GM12878 (cell line): Measurements from ENCODE around the gene MAGEA6. TPM values are rescaled to one million over a fixed set of nuclear protein-coding genes. Genes with fewer than 3 reads are reported as not detected.
"Not testable (repeated sequence)": the region's sequence is repeated elsewhere in the genome, so short reads cannot be mapped to it uniquely, and the experiment has no call there.

ENCODE experiments used
- ATAC-seq: fragments of 200-7000 bp; cut with Tn5 transposase; 3 replicates; pipeline ENCODE4 v1.9.1; 2020; ENCODE audit warnings: mild to moderate bottlenecking, moderate library complexity
- BruUV-seq: library from RNA; stranded (reverse); fragments of 400-500 nt; replicated peaks from 2 replicates; lab custom pipeline; 2021; lab: Mats Ljungman, UMichigan
- CTCF ChIA-PET: fragments of 300-600 bp; sonication (Branson Sonifier 250); formaldehyde crosslinking; extraction: SDS; loops from one replicate; lab custom pipeline; 2021; ENCODE audit warnings: inconsistent platforms; lab: Yijun Ruan, JAX
- POLR2A ChIA-PET: fragments of 350-600 bp; formaldehyde crosslinking; extraction: SDS; loops from one replicate; lab custom pipeline; 2021; ENCODE audit warnings: inconsistent platforms; lab: Charles Lee
- RAD21 ChIA-PET: fragments of 300-600 bp; sonication (Branson Sonifier 250); formaldehyde crosslinking; loops from one replicate; lab custom pipeline; 2023; ENCODE audit warnings: antibody characterized with exemption; ENCODE audit not compliant: unreplicated experiment; lab: Charles Lee
- SMC1A ChIA-PET: fragments of 300-600 bp; sonication (Branson Sonifier 250); formaldehyde crosslinking; loops from one replicate; lab custom pipeline; 2023; ENCODE audit not compliant: unreplicated experiment, uncharacterized antibody; lab: Charles Lee
- DNase-seq: peaks from one replicate; pipeline ENCODE4 v3.0.0-alpha.2; 2011; ENCODE audit warnings: low read depth, low spot score
- FAIRE-seq: peaks from 3 replicates; lab custom pipeline; 2011; peaks lifted over from hg19 to GRCh38; lab: Jason Lieb, UNC
- H2AFZ ChIP-seq: 2 replicates; pipeline ENCODE4 v1.6.0; 2011; ENCODE audit warnings: low read depth, low read length, control low read depth; ENCODE audit not compliant: control insufficient read depth
- H3K27ac ChIP-seq: 2 replicates; pipeline ENCODE4 v1.5.1; 2011; ENCODE audit warnings: control low read depth; ENCODE audit not compliant: control insufficient read depth, insufficient read depth
- H3K27me3 ChIP-seq, 2 experiments: replicated peaks in 1 of 2; 2 replicates each; pipeline versions ENCODE4 v1.6.0 to v1.6.1; 2011; ENCODE audit warnings: low read length in 1 of 2; ENCODE audit not compliant: control insufficient read depth in 2 of 2, insufficient read depth in 2 of 2
- H3K36me3 ChIP-seq, 2 experiments: 2 replicates each; pipeline ENCODE4 v1.5.1; 2011; ENCODE audit warnings: low read length in 1 of 2; ENCODE audit not compliant: control insufficient read depth in 2 of 2, insufficient read depth in 2 of 2
- H3K4me1 ChIP-seq: 2 replicates; pipeline ENCODE4 v1.6.1; 2011; ENCODE audit warnings: mild to moderate bottlenecking, low read length, moderate library complexity, mixed read lengths; ENCODE audit not compliant: control insufficient read depth, insufficient read depth
- H3K4me2 ChIP-seq: 2 replicates; pipeline ENCODE4 v1.6.0; 2011; ENCODE audit warnings: control low read depth; ENCODE audit not compliant: control insufficient read depth, insufficient read depth
- H3K4me3 ChIP-seq: fragments of 200-600 bp; sonication (generic); 2 replicates; pipeline ENCODE4 v1.5.1; 2016
- H3K79me2 ChIP-seq: 2 replicates; pipeline ENCODE4 v1.6.0; 2011; ENCODE audit warnings: low read length; ENCODE audit not compliant: control insufficient read depth, insufficient read depth
- H3K9ac ChIP-seq: 2 replicates; pipeline ENCODE4 v1.8.0; 2011; ENCODE audit warnings: low read length, control low read depth, mixed read lengths; ENCODE audit not compliant: control insufficient read depth, insufficient read depth
- H3K9me3 ChIP-seq: replicated peaks from 3 replicates; pipeline ENCODE4 v1.5.1; 2011; ENCODE audit warnings: mild to moderate bottlenecking, low read length; ENCODE audit not compliant: control insufficient read depth, insufficient read depth
- H4K20me1 ChIP-seq: 2 replicates; pipeline ENCODE4 v1.6.0; 2011; ENCODE audit not compliant: control insufficient read depth, insufficient read depth
- WGBS: methylation state at CpG from one replicate; pipeline ENCODE4 v1.1.6; 2016; ENCODE audit warnings: low lambda C conversion rate; ENCODE audit not compliant: insufficient replicate concordance, insufficient coverage; ENCODE audit errors: missing lambda C conversion rate; 5-methylcytosine and 5-hydroxymethylcytosine counted together
- in situ Hi-C: fragments of 300-500 bp; cut with MboI; formaldehyde crosslinking; loops from 9 replicates; pipeline ENCODE4 v1.14.3; 2018; ENCODE audit warnings: mixed read lengths
- intact Hi-C: fragments of 100-400 bp; cut with micrococcal nuclease; formaldehyde crosslinking; loops from one replicate; pipeline ENCODE4 v1.14.2; 2022; ENCODE audit not compliant: unreplicated experiment
- polyA plus RNA-seq, 11 experiments: library from polyadenylated mRNA; depleted of rRNA in 4 of 11; unstranded in 6 of 11; stranded (reverse) in 5 of 11; fragments of >200 nt; fragmentation: Nextera tagmentation in 4 of 11; fragmentation: Illumina TruSeq in 1 of 11; extraction: Ambion mirVana in 4 of 11; extraction: Trizol in 1 of 11; gene quantifications; 1 replicate in 1 of 11; 2 replicates in 10 of 11; pipeline versions ENCODE4 v1.2.1 to v1.2.3, GENCODE V29; 2011 to 2016; ENCODE audit warnings: inconsistent platforms in 2 of 11, missing spikeins in 2 of 11, low read depth in 1 of 11
- total RNA-seq, 4 experiments: library from RNA; depleted of rRNA in 3 of 4; stranded (reverse); fragments of >200 nt in 3 of 4; fragmentation: Illumina TruSeq in 1 of 4; extraction: Trizol in 1 of 4; gene quantifications; 2 replicates each; pipeline versions ENCODE4 v1.2.1 to v1.2.3, GENCODE V29; 2013 to 2021

MAGEA6 gene
- total and polyA plus RNA-seq, 10 of the 15 experiments (the other 5 are each of a cell fraction or from before 2014, with no cell fraction given), result 0.38 to 2.7 TPM; not detected in 8

DNA sequence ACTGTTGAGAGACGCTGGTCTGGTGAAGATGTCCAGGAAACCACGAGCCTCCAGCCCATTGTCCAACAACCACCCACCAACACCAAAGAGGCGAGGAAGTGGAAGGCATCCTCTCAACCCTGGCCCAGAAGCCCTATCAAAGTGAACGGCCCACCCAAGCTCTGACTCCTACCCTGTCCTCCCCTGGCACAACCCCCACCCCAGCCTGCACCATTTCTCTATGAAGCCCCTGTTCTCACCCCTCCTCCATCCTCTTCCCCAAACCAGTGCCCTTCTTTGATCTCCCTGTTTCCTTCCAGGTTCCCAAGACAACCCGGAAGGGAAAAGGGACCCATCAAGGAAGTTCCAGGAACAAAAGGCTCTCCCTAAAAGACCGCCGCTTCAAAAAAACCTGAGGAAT, 9.9 kb downstream of the MAGEA6 start:
- H4K20me1 ChIP-seq, SMC1A ChIA-PET, FAIRE-seq, H3K9ac ChIP-seq, H3K79me2 ChIP-seq, H3K27me3 ChIP-seq, H3K4me2 ChIP-seq, CTCF ChIA-PET, intact Hi-C loops, H3K4me1 ChIP-seq, H3K9me3 ChIP-seq, BruUV-seq, DNase-seq, H2AFZ ChIP-seq, RAD21 ChIA-PET, H3K4me3 ChIP-seq, POLR2A ChIA-PET, ATAC-seq, H3K27ac ChIP-seq, H3K36me3 ChIP-seq: not testable (repeated sequence)
- WGBS, result 28% methylated on average over 3 of the region's 7 CpGs
- in situ Hi-C loops, result loop anchor here (25.0 kb wide), 1 partner anchor 97 kb away; no protein-coding TSS in a partner anchor

- SMC1A ChIA-PET, H3K36me3 ChIP-seq, FAIRE-seq, H3K4me2 ChIP-seq, H3K79me2 ChIP-seq, CTCF ChIA-PET, DNase-seq, H3K4me1 ChIP-seq, POLR2A ChIA-PET, H3K4me3 ChIP-seq, BruUV-seq, H3K9me3 ChIP-seq, H3K9ac ChIP-seq, H3K27me3 ChIP-seq, RAD21 ChIA-PET, intact Hi-C loops, H4K20me1 ChIP-seq, H3K27ac ChIP-seq, H2AFZ ChIP-seq, ATAC-seq: not testable (repeated sequence)
- WGBS, result no CpG with 5 or more reads among the region's 2 CpGs
- in situ Hi-C loops, result loop anchor here (25.0 kb wide), 1 partner anchor 97 kb away; no protein-coding TSS in a partner anchor
Observed at GRCh38 chrX:152758918-152759317, 10.6 kb downstream of the MAGEA6 start, which contains the start of gene CSAG3. TSS of gene CSAG3 (plus strand) at chrX:152759218.

GRCh38 chrX:152754871-152755270, 14.6 kb downstream of the MAGEA6 start:
- intact Hi-C loops, SMC1A ChIA-PET, H3K9ac ChIP-seq, RAD21 ChIA-PET, H3K36me3 ChIP-seq, H3K27me3 ChIP-seq, H3K4me3 ChIP-seq, FAIRE-seq, CTCF ChIA-PET, DNase-seq, H2AFZ ChIP-seq, BruUV-seq, H3K79me2 ChIP-seq, H4K20me1 ChIP-seq, H3K9me3 ChIP-seq, H3K4me1 ChIP-seq, H3K4me2 ChIP-seq, POLR2A ChIA-PET, H3K27ac ChIP-seq: not testable (repeated sequence)
- peak; percentile 52 for ATAC-seq
- no CpG with 5 or more reads among the region's 5 CpGs for WGBS
- in situ Hi-C loops, result loop anchor here (25.0 kb wide), 1 partner anchor 93 kb away; no protein-coding TSS in a partner anchor
